HCT116 (cell line): ENCODE data around the gene CRK. TPM values are rescaled to one million over a fixed set of nuclear protein-coding genes. Genes with fewer than 3 reads are reported as not detected.

ENCODE experiments used
- ATAC-seq: fragments of 200-7000 bp; cut with Tn5 transposase; 2 replicates; pipeline ENCODE4 v1.9.1; 2020; ENCODE audit warnings: mild to moderate bottlenecking, moderate library complexity
- BruUV-seq: library from RNA; stranded (reverse); fragments of 400-500 nt; replicated peaks from 2 replicates; lab custom pipeline; 2021; lab: Mats Ljungman, UMichigan
- CTCF ChIA-PET: fragments of 300-600 bp; sonication (Branson Sonifier 250); formaldehyde crosslinking; loops from one replicate; lab custom pipeline; 2021; ENCODE audit warnings: antibody characterized with exemption; lab: Charles Lee
- POLR2A ChIA-PET: fragments of 300-600, 350-600 bp; sonication (Branson Sonifier 250); formaldehyde crosslinking; loops from one replicate; lab custom pipeline; 2021; ENCODE audit warnings: antibody characterized with exemption; lab: Charles Lee
- RAD21 ChIA-PET, 2 experiments: fragments of 300-600 bp; sonication (Branson Sonifier 250); formaldehyde crosslinking; loops; one replicate each; lab custom pipeline; 2023; ENCODE audit warnings: low total read pairs in 2 of 2; ENCODE audit not compliant: uncharacterized antibody in 2 of 2, unreplicated experiment in 2 of 2, low non-redundant PET in 1 of 2; lab: Charles Lee
- DNase-seq: peaks from one replicate; pipeline ENCODE4 v3.0.0-alpha.2; 2010; ENCODE audit warnings: low read depth, low spot score
- H2AFZ ChIP-seq: fragments of 200-600 bp; shearing (Covaris generic), sonication (generic); 2 replicates; pipeline ENCODE4 v1.6.1; 2017; ENCODE audit warnings: low read depth, mixed run types, mixed read lengths, antibody characterized with exemption, low read length; ENCODE audit not compliant: poor library complexity, severe bottlenecking
- H3K27ac ChIP-seq: 2 replicates; pipeline ENCODE4 v1.5.1; 2012; ENCODE audit warnings: low read depth, low read length
- H3K27me3 ChIP-seq: fragments of 200-600 bp; sonication (generic); 2 replicates; pipeline ENCODE4 v1.6.1; 2016; ENCODE audit warnings: mixed run types, low read length, mixed read lengths; ENCODE audit not compliant: insufficient read depth
- H3K36me3 ChIP-seq, 2 experiments: fragments of 200-500 bp in 1 of 2; fragments of 200-600 bp in 1 of 2; sonication (Bioruptor generic) in 1 of 2; sonication (generic) in 1 of 2; 2 replicates each; pipeline versions ENCODE4 v1.5.1 to v1.6.1; 2014 to 2016; ENCODE audit warnings: low read length in 2 of 2, inconsistent platforms in 1 of 2, mixed read lengths in 1 of 2, mixed run types in 1 of 2; ENCODE audit not compliant: insufficient read depth in 2 of 2, control insufficient read depth in 1 of 2
- H3K4me1 ChIP-seq, 2 experiments: fragments of 200-600 bp in 1 of 2; sonication (generic) in 1 of 2; 2 replicates each; pipeline versions ENCODE4 v1.5.1 to v1.6.1; 2012 to 2017; ENCODE audit warnings: low read length in 2 of 2, inconsistent platforms in 1 of 2, mild to moderate bottlenecking in 1 of 2, mixed read lengths in 1 of 2, mixed run types in 1 of 2, moderate library complexity in 1 of 2; ENCODE audit not compliant: insufficient read depth in 2 of 2, control insufficient read depth in 1 of 2
- H3K4me2 ChIP-seq: fragments of 200-600 bp; sonication (generic); 2 replicates; pipeline ENCODE4 v1.6.1; 2017; ENCODE audit warnings: mixed run types, low read length, mixed read lengths
- H3K4me3 ChIP-seq, 2 experiments: fragments of 200-600 bp in 1 of 2; sonication (generic) in 1 of 2; replicated peaks in 1 of 2; 2 replicates each; pipeline ENCODE4 v1.5.1; 2011 to 2016; ENCODE audit warnings: low read length in 2 of 2, control low read depth in 1 of 2, low read depth in 1 of 2, mild to moderate bottlenecking in 1 of 2, mixed read lengths in 1 of 2, mixed run types in 1 of 2
- H3K79me2 ChIP-seq: fragments of 200-600 bp; sonication (generic); 2 replicates; pipeline ENCODE4 v1.6.1; 2017; ENCODE audit warnings: mild to moderate bottlenecking, mixed run types, low read length, moderate library complexity, mixed read lengths; ENCODE audit not compliant: insufficient read depth
- H3K9ac ChIP-seq: fragments of 200-600 bp; sonication (generic); 2 replicates; pipeline ENCODE4 v1.6.1; 2016; ENCODE audit warnings: low read length, mixed read lengths
- H3K9me2 ChIP-seq: fragments of 200-600 bp; sonication (generic), shearing (Covaris generic); 2 replicates; pipeline ENCODE4 v1.6.1; 2017; ENCODE audit warnings: mixed run types, mild to moderate bottlenecking, moderate library complexity; ENCODE audit not compliant: insufficient read depth
- H3K9me3 ChIP-seq, 2 experiments: fragments of 200-500 bp in 1 of 2; fragments of 200-600 bp in 1 of 2; sonication (Bioruptor generic) in 1 of 2; sonication (generic) in 1 of 2; 2 replicates each; pipeline ENCODE4 v1.6.1; 2014 to 2017; ENCODE audit warnings: low read length in 2 of 2, mixed read lengths in 2 of 2, inconsistent platforms in 1 of 2, low read depth in 1 of 2, mild to moderate bottlenecking in 1 of 2, mixed run types in 1 of 2, moderate library complexity in 1 of 2; ENCODE audit not compliant: control insufficient read depth in 1 of 2, insufficient read depth in 1 of 2
- H4K20me1 ChIP-seq: fragments of 200-600 bp; sonication (generic), shearing (Covaris generic); 2 replicates; pipeline ENCODE4 v1.6.1; 2017; ENCODE audit warnings: mixed run types, mild to moderate bottlenecking, moderate library complexity; ENCODE audit not compliant: insufficient read depth
- EGR1 ChIP-seq: IDR thresholded peaks from 2 replicates; pipeline ENCODE4 v1.6.1; 2012; ENCODE audit warnings: low read depth
- FOSL1 ChIP-seq: IDR thresholded peaks from 2 replicates; pipeline ENCODE4 v1.6.1; 2012; ENCODE audit warnings: low read depth
- JUND ChIP-seq: IDR thresholded peaks from 2 replicates; pipeline ENCODE4 v1.6.1; 2012
- POLR2A ChIP-seq: IDR thresholded peaks from 2 replicates; pipeline ENCODE4 v1.7.0; 2011; ENCODE audit warnings: borderline replicate concordance; ENCODE audit not compliant: insufficient read depth, insufficient read length; ENCODE audit errors: extremely low read depth
- SIN3A ChIP-seq: IDR thresholded peaks from 2 replicates; pipeline ENCODE4 v1.6.1; 2012; ENCODE audit warnings: low read depth
- SP1 ChIP-seq: IDR thresholded peaks from 2 replicates; pipeline ENCODE4 v1.6.1; 2012; ENCODE audit warnings: low read depth
- TCF7L2 ChIP-seq: IDR thresholded peaks from 2 replicates; pipeline ENCODE4 v1.7.0; 2011; ENCODE audit warnings: borderline replicate concordance, inconsistent platforms; ENCODE audit not compliant: insufficient read depth, insufficient read length; ENCODE audit errors: extremely low read depth
- YY1 ChIP-seq: IDR thresholded peaks from 2 replicates; pipeline ENCODE4 v1.6.1; 2011; ENCODE audit warnings: low read length, low read depth, moderate library complexity, mild to moderate bottlenecking; ENCODE audit not compliant: insufficient replicate concordance; ENCODE audit errors: extremely low read depth
- ZFX ChIP-seq: fragments of 450-650 bp; IDR thresholded peaks from 2 replicates; pipeline ENCODE4 v1.6.1; 2017
- ZNF274 ChIP-seq: fragments of 200-500 bp; sonication (Bioruptor generic); IDR thresholded peaks from 2 replicates; pipeline ENCODE4 v1.6.1; 2014; ENCODE audit warnings: mild to moderate bottlenecking, low read depth, low read length, inconsistent platforms
- intact Hi-C: fragments of 100-400 bp; cut with micrococcal nuclease; formaldehyde crosslinking; loops from 2 replicates; pipeline ENCODE4 v1.10.0; 2022
- total RNA-seq: library from RNA; stranded (reverse); gene quantifications from one replicate; pipeline ENCODE4 v1.2.1, GENCODE V29; 2021; ENCODE audit not compliant: unreplicated experiment
- TF ChIP-seq, protein P1 (sequence below): IDR thresholded peaks from 2 replicates; pipeline ENCODE4 v1.6.1; 2011; ENCODE audit warnings: mild to moderate bottlenecking, low read length, moderate library complexity; ENCODE audit not compliant: insufficient replicate concordance; ENCODE audit errors: extremely low read depth

The CRK gene
- total RNA-seq, 1 experiment from 2014 or later: 55.5 TPM

DNA sequence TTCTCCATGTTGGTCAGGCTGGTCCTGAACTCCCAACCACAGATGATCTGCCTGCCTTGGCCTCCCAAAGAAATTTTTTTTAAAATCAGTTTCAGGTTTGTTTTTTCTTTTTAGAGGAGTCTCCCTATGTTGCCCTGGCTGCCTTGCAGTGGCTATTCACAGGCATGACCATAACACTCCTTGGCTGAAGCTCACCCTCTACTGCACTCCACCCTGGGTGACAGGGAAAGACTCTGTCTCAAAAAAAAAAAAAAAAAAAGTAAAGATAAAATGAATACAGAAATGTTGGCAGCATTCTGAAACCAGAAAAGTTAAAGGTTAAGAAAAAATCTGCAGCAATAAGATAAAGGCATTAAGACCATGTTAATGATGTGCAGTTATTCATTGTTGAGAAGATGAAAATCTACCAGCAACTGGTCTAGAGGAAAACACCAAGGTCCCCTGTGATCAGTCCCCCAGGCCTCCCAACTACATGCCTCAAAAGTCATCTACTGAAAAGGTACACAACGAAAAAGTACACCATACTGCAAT is 71.1 kb downstream of the CRK start:
- no peak overlapping the region for H3K9ac ChIP-seq
- H4K20me1 ChIP-seq: peaks cover 59% of the 10 kb centered on the region
- H3K4me3 ChIP-seq: no peak overlapping the region
- H3K27ac ChIP-seq: no peak overlapping the region
- TF ChIP-seq JUND: no peak
- no peak for TF ChIP-seq YY1
- no peak for TF ChIP-seq SP1
- TF ChIP-seq FOSL1: no peak
- TF ChIP-seq EGR1: no peak
- no peak for TF ChIP-seq TCF7L2
- no peak for TF ChIP-seq ZNF274
- no peak for TF ChIP-seq ZFX
- TF ChIP-seq, protein P1, sequence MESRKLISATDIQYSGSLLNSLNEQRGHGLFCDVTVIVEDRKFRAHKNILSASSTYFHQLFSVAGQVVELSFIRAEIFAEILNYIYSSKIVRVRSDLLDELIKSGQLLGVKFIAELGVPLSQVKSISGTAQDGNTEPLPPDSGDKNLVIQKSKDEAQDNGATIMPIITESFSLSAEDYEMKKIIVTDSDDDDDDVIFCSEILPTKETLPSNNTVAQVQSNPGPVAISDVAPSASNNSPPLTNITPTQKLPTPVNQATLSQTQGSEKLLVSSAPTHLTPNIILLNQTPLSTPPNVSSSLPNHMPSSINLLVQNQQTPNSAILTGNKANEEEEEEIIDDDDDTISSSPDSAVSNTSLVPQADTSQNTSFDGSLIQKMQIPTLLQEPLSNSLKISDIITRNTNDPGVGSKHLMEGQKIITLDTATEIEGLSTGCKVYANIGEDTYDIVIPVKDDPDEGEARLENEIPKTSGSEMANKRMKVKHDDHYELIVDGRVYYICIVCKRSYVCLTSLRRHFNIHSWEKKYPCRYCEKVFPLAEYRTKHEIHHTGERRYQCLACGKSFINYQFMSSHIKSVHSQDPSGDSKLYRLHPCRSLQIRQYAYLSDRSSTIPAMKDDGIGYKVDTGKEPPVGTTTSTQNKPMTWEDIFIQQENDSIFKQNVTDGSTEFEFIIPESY: no peak
- TF ChIP-seq SIN3A: no peak
- no peak for TF ChIP-seq POLR2A
- peaks cover 29 to 76% of the 10 kb centered on the region in 2 experiments for H3K4me1 ChIP-seq
- CTCF ChIA-PET: interaction anchor here (3.8 kb wide), 1 partner anchor 19 kb away, joined by 13 read pairs; no protein-coding TSS in a partner anchor
- intact Hi-C loops: no loop called here
- no peaks in the 10 kb centered on the region for H3K27me3 ChIP-seq
- POLR2A ChIA-PET: no interaction called here
- H2AFZ ChIP-seq: no peak overlapping the region
- no peaks in the 10 kb centered on the region for H3K9me2 ChIP-seq
- no peaks in the 10 kb centered on the region for H3K36me3 ChIP-seq
- ATAC-seq (no peak), DNase-seq (no peak)
- peaks cover 99% of the 10 kb centered on the region for H3K79me2 ChIP-seq
- no peaks in the 10 kb centered on the region for H3K9me3 ChIP-seq
- no TSS peak for BruUV-seq
- RAD21 ChIA-PET: no interaction called here
- H3K4me2 ChIP-seq: no peak overlapping the region
